NB4 (cell line): ENCODE results near the gene FAM72B.
"Not testable (repeated sequence)": the region's sequence is repeated elsewhere in the genome, so short reads cannot be mapped to it uniquely, and the experiment has no call there.

ENCODE experiments used
- DNase-seq: peaks from one replicate; pipeline ENCODE4 v3.0.0; 2010; ENCODE audit warnings: low read depth
- H3K4me3 ChIP-seq: one replicate; pipeline ENCODE4 v1.5.1; 2011; ENCODE audit warnings: mild to moderate bottlenecking, low read depth, low read length, moderate library complexity
- CTCF ChIP-seq: IDR thresholded peaks from one replicate; pipeline ENCODE4 v1.5.1; 2012; ENCODE audit warnings: low read depth, low read length

Gene FAM72B

GRCh38 chr1:121157609-121158008 lies 26.5 kb downstream of the FAM72B start:
- not testable (repeated sequence) for H3K4me3 ChIP-seq, DNase-seq

- DNase-seq, H3K4me3 ChIP-seq: not testable (repeated sequence)
These were observed 27.1 kb downstream of the FAM72B start for GRCh38 chr1:121156958-121157603.

GRCh38 chr1:121155671-121156358 lies 28.3 kb downstream of the FAM72B start:
- TF ChIP-seq CTCF: peak; percentile 20
- DNase-seq: peak; percentile 47
- H3K4me3 ChIP-seq: not testable (repeated sequence)

- DNase-seq: not testable (repeated sequence)
These were observed 29.3 kb downstream of the FAM72B start for GRCh38 chr1:121154811-121155210.

GRCh38 chr1:121152788-121153187 lies 31.4 kb downstream of the FAM72B start:
- DNase-seq, H3K4me3 ChIP-seq: not testable (repeated sequence)

More at GRCh38 chr1:121154811-121155210, 29.3 kb downstream of the FAM72B start:
- not testable (repeated sequence) for H3K4me3 ChIP-seq

GRCh38 chr1:121151294-121151693 lies 32.8 kb downstream of the FAM72B start:
- not testable (repeated sequence) for H3K4me3 ChIP-seq, DNase-seq

- not testable (repeated sequence) for H3K4me3 ChIP-seq, DNase-seq
These were observed 35.5 kb downstream of the FAM72B start for GRCh38 chr1:121148489-121149190.

GRCh38 chr1:121140393-121140792 lies 43.7 kb downstream of the FAM72B start:
- not testable (repeated sequence) for DNase-seq, H3K4me3 ChIP-seq

- H3K4me3 ChIP-seq, DNase-seq: not testable (repeated sequence)
These were observed 52.6 kb downstream of the FAM72B start for GRCh38 chr1:121131494-121131893.

GRCh38 chr1:121118480-121118824 lies 65.7 kb downstream of the FAM72B start:
- not testable (repeated sequence) for DNase-seq, H3K4me3 ChIP-seq
